ENCODE measurements around the gene CGB5.
"Not testable (repeated sequence)": the region's sequence is repeated elsewhere in the genome, so short reads cannot be mapped to it uniquely, and the experiment has no call there.

The CGB5 gene

GRCh38 chr19:49022116-49022515 is 21.5 kb upstream of the CGB5 start:
- DNase-seq, result no peak

GRCh38 chr19:49024233-49024632 is 19.4 kb upstream of the CGB5 start, which contains the start of gene CGB3:
TSS of gene CGB3 (minus strand) at chr19:49024333. CDS start at chr19:49023971, 362 bp downstream.
- not testable (repeated sequence) for DNase-seq

DNA sequence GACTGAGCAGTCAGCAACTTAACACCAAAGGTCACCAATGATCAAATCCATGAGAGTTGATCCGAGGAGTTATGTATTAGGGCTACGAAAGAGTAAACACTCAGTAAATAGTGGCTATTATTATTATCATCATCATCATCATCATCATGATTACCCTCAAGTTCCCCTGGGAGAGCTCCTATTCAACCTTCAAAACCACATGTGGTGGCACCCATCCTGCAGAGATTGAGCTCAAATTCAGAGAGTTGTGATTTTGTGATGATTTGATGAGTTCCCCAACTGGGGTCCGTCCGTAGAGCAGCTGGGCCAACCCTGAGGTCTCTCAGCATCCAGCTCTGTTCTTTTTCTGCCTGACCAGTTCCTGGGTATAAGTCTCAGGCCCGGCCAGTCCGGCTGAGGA is 18.6 kb upstream of the CGB5 start:
- DNase-seq, result not testable (repeated sequence)

- DNase-seq, result not testable (repeated sequence)
Measured at GRCh38 chr19:49025599-49025998, 18.0 kb upstream of the CGB5 start.

DNA sequence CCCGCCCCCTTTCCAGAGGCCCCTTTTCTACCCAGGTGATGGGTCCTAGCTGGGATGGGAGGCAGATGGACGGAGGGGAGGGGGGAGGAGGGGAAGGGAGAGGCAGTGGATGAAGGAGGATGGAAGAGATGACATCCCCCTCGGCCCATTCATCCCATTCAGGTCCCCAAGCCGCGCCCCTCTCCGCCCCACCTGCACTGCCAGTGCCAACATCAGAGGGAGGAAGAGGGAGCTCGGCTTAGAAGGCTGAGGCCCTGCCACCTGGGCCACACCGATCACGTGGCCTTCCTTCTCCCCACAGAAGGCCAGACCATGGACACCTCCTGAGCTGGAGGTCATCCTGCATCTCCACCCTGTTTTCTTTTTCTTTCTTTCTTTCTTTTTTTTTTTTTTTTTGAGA is 15.0 kb upstream of the CGB5 start:
- not testable (repeated sequence) for DNase-seq

GRCh38 chr19:49029749-49030148 is 13.9 kb upstream of the CGB5 start:
- not testable (repeated sequence) for DNase-seq

- not testable (repeated sequence) for DNase-seq
Measured at GRCh38 chr19:49030323-49030722, 13.3 kb upstream of the CGB5 start.

DNA sequence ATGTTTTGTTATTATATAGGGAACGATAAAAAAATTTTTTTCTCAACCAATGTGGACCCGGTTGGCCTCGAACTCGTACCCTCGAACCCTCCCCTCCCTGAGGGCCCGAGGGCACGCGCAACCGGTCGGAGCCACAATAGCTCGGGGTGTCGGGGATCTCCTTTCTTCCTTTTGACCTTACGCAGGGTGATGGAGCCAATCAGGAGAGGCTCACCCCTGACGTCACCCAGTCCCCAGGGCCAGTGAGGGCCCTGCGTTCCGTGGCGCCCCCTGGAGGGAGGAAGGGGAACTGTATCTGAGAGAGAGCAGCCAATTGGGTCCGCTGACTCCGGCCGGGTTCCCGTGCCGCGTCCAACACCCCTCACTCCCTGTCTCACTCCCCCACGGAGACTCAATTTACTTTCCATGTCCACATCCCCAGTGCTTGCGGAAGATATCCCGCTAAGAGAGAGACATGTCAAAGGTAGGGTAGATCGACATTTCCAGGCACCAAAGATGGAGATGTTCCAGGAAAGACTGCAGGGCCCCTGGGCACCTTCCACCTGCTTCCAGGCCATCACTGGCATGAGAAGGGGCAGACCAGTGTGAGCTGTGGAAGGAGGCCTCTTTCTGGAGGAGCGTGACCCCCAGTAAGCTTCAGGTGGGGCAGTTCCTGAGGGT is 11.9 kb upstream of the CGB5 start, which contains the start of gene CGB2:
Gene CGB2 (plus strand): TSS at position 249 of the 660 bp plus-strand sequence. CDS start 206 bp downstream, at position 455.
- peak; percentile 92 for DNase-seq

GRCh38 chr19:49036815-49037214 is 6.8 kb upstream of the CGB5 start, which contains the start of gene CGB1:
TSS of gene CGB1 (minus strand) at chr19:49036895. CDS start at chr19:49036711, 184 bp downstream.
- DNase-seq, result peak; percentile 93

DNA sequence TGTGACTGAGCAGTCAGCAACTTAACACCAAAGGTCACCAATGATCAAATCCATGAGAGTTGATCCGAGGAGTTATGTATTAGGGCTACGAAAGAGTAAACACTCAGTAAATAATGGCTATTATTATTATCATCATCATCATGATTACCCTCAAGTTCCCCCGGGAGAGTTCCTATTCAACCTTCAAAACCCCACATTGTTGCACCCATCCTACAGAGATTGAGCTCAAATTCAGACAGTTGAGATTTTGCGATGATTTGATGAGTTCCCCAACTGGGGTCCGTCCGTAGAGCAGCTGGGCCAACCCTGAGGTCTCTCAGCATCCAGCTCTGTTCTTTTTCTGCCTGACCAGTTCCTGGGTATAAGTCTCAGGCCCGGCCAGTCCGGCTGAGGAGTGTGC is 5.5 kb upstream of the CGB5 start:
- not testable (repeated sequence) for DNase-seq

- not testable (repeated sequence) for DNase-seq
Measured at GRCh38 chr19:49038557-49039276, 4.9 kb upstream of the CGB5 start.

DNA sequence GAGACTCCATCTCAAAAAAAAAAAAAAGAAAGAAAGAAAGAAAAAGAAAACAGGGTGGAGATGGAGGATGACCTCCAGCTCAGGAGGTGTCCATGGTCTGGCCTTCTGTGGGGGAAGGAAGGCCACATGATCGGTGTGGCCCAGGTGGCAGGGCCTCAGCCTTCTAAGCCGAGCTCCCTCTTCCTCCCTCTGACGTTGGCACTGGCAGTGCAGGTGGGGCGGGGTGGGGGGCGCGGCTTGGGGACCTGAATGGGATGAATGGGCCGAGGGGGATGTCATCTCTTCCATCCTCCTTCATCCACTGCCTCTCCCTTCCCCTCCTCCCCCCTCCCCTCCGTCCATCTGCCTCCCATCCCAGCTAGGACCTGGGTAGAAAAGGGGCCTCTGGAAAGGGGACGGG is 3.9 kb upstream of the CGB5 start:
- DNase-seq, result not testable (repeated sequence)

DNA sequence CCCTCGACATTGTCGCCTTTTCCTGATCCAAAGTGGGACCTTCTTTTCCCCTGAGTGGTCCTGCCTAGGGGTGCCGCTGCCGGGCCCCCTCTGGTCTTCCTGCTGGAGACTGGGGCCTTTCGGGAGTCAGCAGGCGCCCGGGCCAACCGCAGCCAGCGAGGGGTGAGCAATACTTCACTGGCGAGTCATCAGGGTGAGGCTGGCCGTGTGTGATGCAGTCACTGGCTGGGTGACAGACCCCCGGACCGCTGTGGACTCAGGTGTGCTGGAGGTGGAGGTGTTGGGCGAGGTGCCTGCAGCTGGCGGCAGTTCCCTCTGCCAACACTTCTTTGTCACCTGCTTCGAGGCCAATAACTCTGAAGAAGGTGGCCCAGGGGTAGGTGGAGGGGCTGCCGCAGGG is 1.5 kb upstream of the CGB5 start:
- DNase-seq, result no peak

DNA sequence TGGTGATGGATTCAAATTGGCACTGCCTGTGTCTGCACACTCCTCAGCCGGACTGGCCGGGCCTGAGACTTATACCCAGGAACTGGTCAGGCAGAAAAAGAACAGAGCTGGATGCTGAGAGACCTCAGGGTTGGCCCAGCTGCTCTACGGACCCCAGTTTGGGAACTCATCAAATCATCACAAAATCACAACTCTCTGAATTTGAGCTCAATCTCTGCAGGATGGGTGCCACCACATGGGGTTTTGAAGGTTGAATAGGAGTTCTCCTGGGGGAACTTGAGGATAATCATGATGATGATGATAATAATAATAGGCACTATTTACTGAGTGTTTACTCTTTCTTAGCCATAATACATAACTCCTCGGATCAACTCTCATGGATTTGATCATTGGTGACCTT is 982 bp upstream of the CGB5 start:
- DNase-seq, result not testable (repeated sequence)

DNA sequence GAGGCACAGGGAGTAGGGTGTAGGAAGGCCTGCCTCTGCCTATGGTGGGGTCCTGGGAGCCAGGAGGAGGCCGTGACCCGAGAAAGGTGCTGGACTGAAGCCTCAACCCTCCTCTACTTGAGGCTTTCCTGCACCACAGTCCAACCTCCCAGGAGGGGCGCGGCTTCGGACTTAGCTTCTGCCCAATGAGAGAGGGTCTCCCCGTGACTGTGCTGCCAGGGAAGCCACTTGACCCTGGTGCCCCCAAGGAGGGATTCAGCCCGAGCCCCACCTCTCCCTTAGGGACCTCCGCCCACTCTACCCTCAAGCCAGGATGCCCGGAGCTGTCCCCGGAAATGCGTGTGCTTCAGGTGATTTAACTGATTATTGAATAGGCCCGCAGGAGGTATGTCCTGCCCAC is 5.4 kb downstream of the CGB5 start, which contains the start of gene CGB8:
Gene CGB8 (minus strand): TSS at position 101 of the 400 bp plus-strand sequence. CDS start 372 bp downstream, outside the sequence.
- DNase-seq, result not testable (repeated sequence)

DNA sequence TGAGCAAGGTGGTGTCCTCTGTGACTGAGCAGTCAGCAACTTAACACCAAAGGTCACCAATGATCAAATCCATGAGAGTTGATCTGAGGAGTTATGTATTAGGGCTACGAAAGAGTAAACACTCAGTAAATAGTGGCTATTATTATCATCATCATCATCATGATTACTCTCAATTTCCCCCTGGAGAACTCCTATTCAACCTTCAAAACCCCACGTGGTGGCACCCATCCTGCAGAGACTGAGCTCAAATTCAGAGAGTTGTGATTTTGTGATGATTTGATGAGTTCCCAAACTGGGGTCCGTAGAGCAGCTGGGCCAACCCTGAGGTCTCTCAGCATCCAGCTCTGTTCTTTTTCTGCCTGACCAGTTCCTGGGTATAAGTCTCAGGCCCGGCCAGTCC is 6.2 kb downstream of the CGB5 start:
- not testable (repeated sequence) for DNase-seq

DNA sequence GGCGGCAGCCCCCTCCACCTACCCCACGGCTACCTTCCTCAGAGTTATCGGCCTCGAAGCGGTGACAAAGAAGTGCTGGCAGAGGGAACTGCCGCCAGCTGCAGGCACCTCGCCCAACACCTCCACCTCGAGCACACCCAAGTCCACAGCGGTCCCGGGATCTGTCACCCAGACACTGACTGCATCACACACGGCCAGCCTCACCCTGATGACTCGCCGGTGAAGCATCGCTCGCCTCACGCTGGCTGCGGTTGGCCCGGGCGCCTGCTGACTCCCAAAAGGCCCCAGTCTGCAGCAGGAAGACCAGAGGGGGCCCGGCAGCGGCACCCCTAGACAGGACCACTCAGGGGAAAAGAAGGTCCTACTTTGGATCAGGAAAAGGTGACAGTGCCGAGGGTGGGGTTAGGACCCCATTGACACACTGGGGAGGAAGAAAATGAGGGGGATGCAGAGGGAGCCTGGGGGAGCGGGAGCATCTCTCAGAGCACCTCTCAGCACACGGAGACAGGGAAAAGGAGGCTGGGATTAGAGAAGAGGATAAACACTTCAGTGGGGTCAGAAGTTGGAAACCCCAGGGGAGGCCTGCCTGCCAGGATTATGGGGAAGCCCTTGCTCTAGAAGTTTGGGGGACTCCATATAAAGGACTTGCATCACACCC is 6.9 kb downstream of the CGB5 start:
- DNase-seq, result not testable (repeated sequence)

- DNase-seq, result peak; percentile 78
Measured at GRCh38 chr19:49056101-49056901, 12.7 kb downstream of the CGB5 start.

DNA sequence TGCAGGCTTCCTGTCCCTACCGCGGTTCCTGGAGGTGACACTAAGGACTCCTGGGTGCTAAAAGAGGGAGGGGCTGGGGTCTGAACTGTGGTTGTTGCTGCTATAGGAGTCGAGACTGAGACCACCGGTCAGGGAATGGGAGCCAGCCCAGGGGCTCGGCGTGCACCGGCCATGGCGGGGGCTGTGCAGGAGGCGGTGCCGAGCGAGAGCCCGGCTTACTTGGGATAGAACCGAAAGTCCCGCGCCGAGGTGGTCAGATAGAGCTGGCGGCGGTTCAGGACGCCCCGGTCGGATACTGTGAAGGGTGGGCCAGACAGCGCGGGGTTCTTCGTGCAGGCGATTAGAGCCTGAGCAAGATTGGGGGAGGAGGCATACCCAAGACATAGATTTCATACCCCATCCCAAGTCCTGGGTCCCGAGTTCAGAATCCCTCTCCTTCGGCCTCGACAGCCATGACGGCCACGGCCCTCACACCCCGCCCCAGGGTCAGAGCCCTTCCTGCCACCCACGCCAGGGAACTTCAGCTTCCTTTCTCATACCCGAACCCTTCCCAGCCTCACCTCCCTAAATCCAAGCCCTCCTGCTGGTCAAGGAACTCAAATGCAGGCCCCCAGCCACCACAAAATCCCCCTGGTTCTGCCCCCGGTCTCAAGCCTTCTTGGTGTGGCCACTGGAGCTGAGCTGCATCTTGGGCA is 13.4 kb downstream of the CGB5 start:
- not testable (repeated sequence) for DNase-seq

DNA sequence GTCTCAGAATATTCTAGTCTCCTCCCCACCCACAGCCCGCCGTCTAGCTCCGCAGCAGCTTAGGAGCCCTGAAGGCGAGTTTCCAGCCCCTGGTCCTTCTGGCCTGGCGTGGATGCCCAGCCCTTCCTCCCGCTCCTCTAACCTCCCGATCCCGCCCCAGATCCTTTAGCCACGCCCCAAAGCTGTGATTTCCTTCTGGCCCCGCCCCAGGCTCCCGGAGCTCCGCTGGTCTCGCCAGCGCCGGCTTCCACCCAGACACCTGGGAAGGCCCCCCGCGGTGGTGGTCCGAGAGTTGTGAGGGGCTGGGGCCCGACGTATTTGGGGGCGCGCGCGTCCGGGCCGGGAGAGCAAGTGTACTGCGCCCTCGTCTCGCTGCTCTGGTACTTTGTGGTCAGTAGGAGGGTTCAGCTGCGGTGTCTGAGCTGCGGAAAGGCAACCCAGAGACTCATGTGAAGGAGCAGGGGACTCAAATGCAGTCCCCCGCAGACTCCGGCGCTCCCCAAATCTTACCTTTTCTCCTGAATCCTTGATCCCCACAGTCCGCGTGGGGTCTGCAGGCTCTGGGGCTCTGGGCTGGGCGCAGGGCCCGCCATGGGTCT is 14.1 kb downstream of the CGB5 start, which contains the start of gene CGB7:
Gene CGB7 (minus strand): TSS at position 114 of the 599 bp plus-strand sequence. CDS start 2,374 bp downstream, outside the sequence.
- peak; percentile 88 for DNase-seq

GRCh38 chr19:49058562-49058961 is 14.9 kb downstream of the CGB5 start:
- peak; percentile 73 for DNase-seq

Data from NCI-H82 (cell line).